Measurements from ENCODE around the gene ARRDC3. TPM values are rescaled to one million over a fixed set of nuclear protein-coding genes. Genes with fewer than 3 reads are reported as not detected.

The ARRDC3 gene
- total and polyA plus RNA-seq, 9 of the 15 experiments (the other 6 are each of a cell fraction or from before 2014, with no cell fraction given), result 15.3 to 58.1 (median 39.4) TPM

DNA sequence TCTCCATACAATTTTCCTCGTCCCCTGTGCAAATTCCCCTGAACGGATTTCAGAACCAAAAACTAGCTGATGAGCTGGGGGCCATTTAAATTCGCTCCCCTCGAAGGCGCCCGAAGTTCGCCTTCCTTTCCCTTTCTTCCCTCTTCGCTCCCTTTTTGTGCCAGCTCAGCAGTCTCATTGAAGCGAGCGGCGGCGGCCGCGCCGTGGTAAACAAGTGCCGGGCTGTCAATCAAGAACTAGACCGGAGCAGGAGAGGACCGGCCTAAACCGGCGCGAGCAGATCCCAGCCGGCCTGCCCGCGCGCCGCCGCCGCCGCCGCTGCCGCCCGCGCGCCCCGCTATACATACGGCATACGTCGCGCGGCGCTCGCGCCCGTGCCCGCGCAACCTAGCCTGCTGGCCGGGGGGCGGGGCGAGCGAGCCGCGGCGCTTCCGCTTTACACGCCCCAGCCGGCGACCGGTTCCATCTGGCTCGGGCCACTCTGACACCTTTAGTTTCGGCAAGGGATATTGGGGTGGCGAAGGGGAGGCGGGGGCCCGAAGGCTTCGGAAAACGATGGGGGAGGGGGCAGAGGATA lies 3.1 kb downstream of the ARRDC3 start (continued):
- TF ChIP-seq, protein P1, sequence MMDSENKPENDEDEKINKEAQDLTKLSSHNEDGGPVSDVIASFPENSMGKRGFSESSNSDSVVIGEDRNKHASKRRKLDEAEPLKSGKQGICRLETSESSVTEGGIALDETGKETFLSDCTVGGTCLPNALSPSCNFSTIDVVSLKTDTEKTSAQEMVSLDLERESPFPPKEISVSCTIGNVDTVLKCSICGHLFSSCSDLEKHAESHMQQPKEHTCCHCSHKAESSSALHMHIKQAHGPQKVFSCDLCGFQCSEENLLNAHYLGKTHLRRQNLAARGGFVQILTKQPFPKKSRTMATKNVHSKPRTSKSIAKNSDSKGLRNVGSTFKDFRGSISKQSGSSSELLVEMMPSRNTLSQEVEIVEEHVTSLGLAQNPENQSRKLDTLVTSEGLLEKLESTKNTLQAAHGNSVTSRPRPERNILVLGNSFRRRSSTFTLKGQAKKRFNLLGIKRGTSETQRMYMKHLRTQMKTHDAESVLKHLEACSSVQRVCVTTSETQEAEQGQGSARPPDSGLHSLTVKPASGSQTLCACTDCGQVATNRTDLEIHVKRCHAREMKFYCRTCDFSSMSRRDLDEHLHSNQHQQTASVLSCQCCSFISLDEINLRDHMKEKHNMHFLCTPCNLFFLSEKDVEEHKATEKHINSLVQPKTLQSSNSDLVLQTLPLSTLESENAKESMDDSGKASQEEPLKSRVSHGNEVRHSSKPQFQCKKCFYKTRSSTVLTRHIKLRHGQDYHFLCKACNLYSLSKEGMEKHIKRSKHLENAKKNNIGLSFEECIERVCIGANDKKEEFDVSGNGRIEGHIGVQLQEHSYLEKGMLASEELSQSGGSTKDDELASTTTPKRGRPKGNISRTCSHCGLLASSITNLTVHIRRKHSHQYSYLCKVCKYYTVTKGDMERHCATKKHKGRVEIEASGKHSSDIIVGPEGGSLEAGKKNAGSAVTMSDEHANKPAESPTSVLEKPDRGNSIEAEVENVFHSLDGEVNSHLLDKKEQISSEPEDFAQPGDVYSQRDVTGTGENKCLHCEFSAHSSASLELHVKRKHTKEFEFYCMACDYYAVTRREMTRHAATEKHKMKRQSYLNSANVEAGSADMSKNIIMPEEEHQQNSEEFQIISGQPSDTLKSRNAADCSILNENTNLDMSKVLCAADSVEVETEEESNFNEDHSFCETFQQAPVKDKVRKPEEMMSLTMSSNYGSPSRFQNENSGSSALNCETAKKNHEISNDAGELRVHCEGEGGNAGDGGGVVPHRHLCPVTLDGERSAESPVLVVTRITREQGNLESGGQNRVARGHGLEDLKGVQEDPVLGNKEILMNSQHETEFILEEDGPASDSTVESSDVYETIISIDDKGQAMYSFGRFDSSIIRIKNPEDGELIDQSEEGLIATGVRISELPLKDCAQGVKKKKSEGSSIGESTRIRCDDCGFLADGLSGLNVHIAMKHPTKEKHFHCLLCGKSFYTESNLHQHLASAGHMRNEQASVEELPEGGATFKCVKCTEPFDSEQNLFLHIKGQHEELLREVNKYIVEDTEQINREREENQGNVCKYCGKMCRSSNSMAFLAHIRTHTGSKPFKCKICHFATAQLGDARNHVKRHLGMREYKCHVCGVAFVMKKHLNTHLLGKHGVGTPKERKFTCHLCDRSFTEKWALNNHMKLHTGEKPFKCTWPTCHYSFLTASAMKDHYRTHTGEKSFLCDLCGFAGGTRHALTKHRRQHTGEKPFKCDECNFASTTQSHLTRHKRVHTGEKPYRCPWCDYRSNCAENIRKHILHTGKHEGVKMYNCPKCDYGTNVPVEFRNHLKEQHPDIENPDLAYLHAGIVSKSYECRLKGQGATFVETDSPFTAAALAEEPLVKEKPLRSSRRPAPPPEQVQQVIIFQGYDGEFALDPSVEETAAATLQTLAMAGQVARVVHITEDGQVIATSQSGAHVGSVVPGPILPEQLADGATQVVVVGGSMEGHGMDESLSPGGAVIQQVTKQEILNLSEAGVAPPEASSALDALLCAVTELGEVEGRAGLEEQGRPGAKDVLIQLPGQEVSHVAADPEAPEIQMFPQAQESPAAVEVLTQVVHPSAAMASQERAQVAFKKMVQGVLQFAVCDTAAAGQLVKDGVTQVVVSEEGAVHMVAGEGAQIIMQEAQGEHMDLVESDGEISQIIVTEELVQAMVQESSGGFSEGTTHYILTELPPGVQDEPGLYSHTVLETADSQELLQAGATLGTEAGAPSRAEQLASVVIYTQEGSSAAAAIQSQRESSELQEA (IDR thresholded peaks at IDR 0.05; ENCODE audit: low read depth), result no peak
- TF ChIP-seq PCBP2 (IDR thresholded peaks at IDR 0.05; ENCODE audit: low read depth, low read length, poor library complexity, severe bottlenecking), result no peak
- no peak for TF ChIP-seq ZNF384 (IDR thresholded peaks at IDR 0.05; ENCODE audit: low read depth, low read length)
- TF ChIP-seq, protein P2, sequence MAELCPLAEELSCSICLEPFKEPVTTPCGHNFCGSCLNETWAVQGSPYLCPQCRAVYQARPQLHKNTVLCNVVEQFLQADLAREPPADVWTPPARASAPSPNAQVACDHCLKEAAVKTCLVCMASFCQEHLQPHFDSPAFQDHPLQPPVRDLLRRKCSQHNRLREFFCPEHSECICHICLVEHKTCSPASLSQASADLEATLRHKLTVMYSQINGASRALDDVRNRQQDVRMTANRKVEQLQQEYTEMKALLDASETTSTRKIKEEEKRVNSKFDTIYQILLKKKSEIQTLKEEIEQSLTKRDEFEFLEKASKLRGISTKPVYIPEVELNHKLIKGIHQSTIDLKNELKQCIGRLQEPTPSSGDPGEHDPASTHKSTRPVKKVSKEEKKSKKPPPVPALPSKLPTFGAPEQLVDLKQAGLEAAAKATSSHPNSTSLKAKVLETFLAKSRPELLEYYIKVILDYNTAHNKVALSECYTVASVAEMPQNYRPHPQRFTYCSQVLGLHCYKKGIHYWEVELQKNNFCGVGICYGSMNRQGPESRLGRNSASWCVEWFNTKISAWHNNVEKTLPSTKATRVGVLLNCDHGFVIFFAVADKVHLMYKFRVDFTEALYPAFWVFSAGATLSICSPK (IDR thresholded peaks at IDR 0.05; ENCODE audit: borderline replicate concordance), result no peak
- TF ChIP-seq POLR3G (IDR thresholded peaks at IDR 0.05; ENCODE audit: extremely low read depth, insufficient read length, insufficient replicate concordance), result no peak
- TF ChIP-seq NR4A1 (CRISPR knock-in tag; IDR thresholded peaks at IDR 0.05), result 0 out of 2 replicates have a peak, but pooled peaks have one; percentile 47
- TF ChIP-seq NR4A1 (tag; IDR thresholded peaks at IDR 0.05), result peak; percentile 25; the same call in 1 of the 2 replicates
- TF ChIP-seq EHMT2 (IDR thresholded peaks at IDR 0.05), result no peak
- no peak for TF ChIP-seq CHCHD3 (CRISPR knock-in tag; IDR thresholded peaks at IDR 0.05)
- TF ChIP-seq NR2C2 (CRISPR knock-in tag; IDR thresholded peaks at IDR 0.05), result no peak
- no peak for TF ChIP-seq NR2C2 (tag; IDR thresholded peaks at IDR 0.05)
- TF ChIP-seq ZEB2 (IDR thresholded peaks at IDR 0.05), result no peak
- TF ChIP-seq RAD21 (CRISPR knock-in tag; conservative IDR thresholded peaks at IDR 0.05 in 1 of 2, IDR thresholded peaks at IDR 0.05 in 1 of 2), result peak; percentile 6 to 32; a peak in 2 of 4 replicates
- peak; percentile 72 for TF ChIP-seq KDM5B (IDR thresholded peaks at IDR 0.05; ENCODE audit: insufficient replicate concordance, low read depth, low read length)
- no peak for TF ChIP-seq NBN (IDR thresholded peaks at IDR 0.05; ENCODE audit: low read depth)
- no peak for TF ChIP-seq CBX5 (IDR thresholded peaks at IDR 0.05; ENCODE audit: borderline replicate concordance, low read depth)
- TF ChIP-seq ZNF232 (CRISPR knock-in tag; IDR thresholded peaks at IDR 0.05), result no peak
